SK-N-DZ (cell line): ENCODE data around the gene ANTXR1.

Experiments used
- DNase-seq: peaks from one replicate; pipeline ENCODE4 v3.0.0-alpha.2; 2015; ENCODE audit warnings: low spot score

ANTXR1 gene

GRCh38 chr2:69033461-69034095, 20.6 kb downstream of the ANTXR1 start:
- DNase-seq: no peak

GRCh38 chr2:69034122-69034521, 21.1 kb downstream of the ANTXR1 start:
- no peak for DNase-seq

DNA sequence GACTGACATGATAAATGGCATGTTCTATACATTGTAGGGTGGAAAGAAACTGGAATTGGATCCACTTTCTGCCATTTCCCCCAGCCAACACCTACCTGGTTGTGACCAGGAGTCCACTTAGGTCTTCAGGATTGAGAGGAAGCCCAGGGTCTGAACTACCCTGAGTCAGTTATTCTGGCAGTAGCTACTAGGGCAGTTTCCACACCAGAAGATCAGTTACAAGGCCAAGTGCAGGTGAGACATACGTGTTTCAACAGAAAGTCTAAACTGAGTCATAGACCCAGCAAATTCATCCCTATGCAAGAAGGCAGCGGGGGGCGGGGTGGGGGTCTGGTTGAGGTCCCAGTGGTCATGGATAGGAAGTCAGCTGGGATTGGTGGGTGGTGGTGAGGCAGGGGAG, 21.9 kb downstream of the ANTXR1 start:
- no peak for DNase-seq

- DNase-seq: no peak
Observed at GRCh38 chr2:69036926-69037325, 23.9 kb downstream of the ANTXR1 start.

DNA sequence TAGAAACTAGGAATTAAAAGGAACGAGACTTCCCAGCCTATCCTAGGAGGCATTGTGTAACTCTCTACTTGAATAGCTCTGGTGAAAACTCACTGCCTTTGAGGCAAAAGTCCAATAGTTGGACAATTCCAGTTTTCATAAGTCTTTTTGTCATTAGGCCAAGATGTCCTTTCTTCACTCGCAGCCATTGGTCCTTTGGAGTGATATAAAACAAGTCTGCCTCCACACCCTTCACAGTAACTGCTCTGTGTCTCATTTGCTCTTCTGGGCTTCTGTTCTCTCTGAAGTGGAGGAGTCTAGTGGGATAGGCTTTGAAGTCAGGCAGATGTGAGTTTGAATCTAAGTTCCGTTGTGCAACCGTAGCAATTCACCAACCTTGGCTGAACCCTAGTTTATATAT, 28.2 kb downstream of the ANTXR1 start:
- no peak for DNase-seq

DNA sequence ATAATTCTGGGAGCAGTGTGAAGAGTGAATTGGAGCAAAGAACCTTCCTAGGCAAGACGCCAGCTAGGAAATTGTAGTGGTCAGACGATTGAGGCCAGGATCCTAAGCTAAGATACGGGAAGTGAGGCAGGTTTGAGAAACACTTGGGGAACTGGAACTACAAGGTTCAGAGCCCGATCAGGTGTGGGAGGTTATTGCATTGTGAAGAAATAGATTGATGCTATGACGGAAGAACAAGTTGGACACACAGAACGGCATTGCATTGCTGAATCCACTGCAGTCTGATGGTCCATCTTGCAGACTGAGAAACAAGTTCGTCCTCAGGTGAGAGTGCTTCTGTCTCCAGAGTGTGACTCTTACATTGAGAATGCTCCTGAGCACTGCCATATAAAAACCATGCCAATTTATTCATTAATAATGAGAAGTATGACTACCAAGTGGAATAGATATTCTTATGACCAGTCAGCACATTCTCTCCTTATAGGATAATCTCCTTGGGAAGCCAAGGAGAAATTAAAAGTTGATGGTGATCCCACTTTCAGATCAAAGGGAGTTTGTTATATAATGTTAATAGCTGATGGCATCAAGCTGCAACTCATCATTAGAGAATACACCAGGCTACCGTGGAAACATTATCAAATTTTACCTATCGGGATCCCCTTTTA, 30.9 kb downstream of the ANTXR1 start:
- no peak for DNase-seq

DNA sequence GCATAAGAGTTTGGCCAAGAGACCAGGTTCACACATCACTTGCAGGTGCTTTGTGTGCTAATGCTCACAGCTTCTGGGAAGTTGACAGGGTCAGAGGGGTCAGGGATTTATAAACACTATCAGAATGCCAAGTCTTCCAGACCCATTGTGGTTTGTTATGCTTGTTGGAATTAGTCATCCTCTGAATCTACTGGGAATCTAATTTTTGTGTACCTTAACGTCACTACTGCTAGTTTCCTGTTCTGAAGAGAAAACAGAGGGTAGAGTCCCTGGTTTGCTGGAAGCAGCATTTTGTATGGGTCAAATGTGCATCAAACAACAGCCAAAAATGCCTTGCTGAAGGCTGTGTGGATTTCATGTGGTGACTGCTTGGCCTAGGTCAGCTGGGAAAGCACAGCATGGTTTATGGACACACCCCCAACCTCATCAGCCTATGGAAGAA, 33.3 kb downstream of the ANTXR1 start:
- no peak for DNase-seq

DNA sequence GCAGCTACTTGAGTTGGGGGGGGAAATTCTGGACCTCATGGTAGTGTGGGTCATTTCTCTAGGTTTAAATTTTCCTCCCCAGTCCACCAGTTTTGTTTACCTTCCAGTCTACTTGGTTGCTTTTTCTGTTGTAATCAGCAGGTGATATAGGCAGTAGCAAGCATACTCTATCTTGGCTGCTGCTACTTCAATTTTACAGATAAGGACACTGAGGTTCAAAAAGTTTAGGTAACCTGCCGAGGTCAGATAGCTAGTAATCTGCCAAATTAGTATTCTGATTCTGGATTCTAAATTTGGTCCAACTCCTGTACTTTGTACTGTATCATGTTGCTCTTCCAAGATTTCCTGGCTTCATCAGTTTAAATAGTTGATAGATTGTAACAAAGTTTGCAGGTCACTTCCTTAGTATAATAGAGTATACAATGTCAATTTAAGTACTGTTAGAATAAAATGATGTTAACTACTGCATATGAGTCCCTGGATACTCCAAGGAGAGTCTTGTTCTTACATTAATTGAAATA, 34.7 kb downstream of the ANTXR1 start:
- no peak for DNase-seq

- DNase-seq: no peak
Observed at GRCh38 chr2:69050802-69051201, 37.8 kb downstream of the ANTXR1 start.

DNA sequence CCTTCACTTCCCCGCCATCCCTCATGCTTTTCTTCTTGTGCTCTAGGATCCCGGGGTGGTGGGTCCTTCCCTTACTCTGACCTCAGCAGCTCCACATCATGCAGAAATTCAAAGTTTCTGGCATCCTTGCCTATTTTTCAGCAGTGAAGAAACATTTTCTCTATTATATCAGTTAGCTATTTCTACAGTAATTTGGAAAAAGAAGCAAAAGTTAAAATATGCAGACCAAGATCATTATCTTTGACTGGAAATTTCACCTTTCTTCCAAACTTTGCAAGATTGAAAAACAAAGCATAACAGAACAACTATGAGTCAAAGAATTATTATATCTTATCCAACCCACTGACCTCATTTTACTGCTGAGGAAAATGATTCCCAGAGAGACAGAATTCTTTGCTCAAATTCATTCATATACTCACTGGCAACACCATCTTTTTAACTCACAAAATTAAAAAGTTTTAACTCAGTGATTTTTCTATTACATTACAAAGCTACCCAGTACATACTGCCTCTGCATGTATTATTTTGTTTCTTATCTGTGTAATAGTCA, 40.5 kb downstream of the ANTXR1 start:
- DNase-seq: no peak

DNA sequence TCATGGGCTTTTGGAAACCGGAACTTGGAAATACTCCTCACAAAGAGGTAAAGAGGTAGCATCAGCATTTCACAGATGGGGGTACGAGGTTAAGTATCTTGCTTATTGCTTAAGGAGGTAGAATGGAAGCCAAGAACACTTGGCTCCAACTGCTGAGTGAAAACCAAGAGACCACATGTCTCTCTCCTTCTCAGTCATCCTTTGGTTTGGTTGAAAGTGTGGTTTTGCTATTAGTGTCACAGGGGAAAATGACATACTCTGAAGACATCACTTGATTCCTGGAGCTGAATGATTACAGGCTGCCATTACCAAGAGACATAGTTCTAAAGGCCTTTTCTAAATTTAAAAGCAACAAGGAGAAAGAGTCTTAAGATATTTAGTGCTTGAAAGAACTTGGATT, 41.5 kb downstream of the ANTXR1 start:
- no peak for DNase-seq

GRCh38 chr2:69055688-69056470, 42.9 kb downstream of the ANTXR1 start:
- no peak for DNase-seq

DNA sequence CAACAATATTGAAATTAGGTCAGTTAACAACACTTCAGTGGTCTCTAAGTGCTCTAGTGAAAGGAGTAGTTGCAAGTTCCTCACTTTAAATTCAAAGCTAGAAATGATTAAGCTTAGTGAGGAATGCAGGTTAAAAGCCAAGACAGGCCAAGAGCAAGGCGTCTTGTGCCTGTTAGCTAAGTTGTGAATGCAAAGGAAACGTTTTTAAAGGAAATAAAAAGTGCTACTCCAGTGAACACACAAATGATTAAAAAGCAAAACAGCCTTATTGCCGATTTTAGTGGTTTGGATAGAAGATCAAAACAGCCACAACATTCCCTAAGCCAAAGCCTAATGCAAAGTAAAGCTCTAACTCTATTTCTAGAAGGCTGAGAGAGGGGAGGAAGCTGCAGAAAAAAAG, 44.7 kb downstream of the ANTXR1 start:
- no peak for DNase-seq

- DNase-seq: no peak
Observed at GRCh38 chr2:69059731-69060290, 46.8 kb downstream of the ANTXR1 start.

GRCh38 chr2:69060938-69061501, 48.0 kb downstream of the ANTXR1 start:
- DNase-seq: no peak

- no peak for DNase-seq
Observed at GRCh38 chr2:69061525-69061924, 48.5 kb downstream of the ANTXR1 start.

DNA sequence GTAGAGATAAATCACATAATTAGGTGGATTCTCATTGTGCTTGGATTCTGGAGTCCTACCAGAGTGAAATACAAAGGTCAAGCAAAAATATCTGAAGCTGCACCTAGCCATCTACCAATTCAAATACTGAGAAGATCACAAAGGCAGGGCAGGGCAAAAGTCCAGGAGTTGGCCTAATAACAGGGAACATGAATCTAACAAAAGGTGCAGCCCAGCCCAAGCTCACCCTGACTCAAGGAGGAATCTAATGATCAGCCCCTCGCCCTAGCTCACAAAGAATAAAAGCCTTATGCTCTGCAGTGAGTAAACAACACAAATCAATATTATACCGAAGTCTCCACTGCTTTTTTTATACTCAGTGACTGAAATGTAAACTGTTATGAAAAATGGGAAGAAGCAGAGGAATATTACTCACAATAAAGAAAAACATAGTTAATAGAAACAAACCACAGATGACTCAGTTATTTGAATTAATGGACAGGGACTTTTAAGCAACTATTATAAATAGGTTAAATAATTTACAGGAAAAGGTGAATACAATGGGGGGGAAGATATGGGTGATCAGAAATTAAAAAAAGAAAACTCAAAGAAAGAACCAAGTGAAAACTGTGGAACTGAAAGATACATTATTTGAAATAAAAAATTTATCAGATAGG, 49.5 kb downstream of the ANTXR1 start:
- no peak for DNase-seq

GRCh38 chr2:69065735-69066336, 52.9 kb downstream of the ANTXR1 start:
- DNase-seq: no peak

DNA sequence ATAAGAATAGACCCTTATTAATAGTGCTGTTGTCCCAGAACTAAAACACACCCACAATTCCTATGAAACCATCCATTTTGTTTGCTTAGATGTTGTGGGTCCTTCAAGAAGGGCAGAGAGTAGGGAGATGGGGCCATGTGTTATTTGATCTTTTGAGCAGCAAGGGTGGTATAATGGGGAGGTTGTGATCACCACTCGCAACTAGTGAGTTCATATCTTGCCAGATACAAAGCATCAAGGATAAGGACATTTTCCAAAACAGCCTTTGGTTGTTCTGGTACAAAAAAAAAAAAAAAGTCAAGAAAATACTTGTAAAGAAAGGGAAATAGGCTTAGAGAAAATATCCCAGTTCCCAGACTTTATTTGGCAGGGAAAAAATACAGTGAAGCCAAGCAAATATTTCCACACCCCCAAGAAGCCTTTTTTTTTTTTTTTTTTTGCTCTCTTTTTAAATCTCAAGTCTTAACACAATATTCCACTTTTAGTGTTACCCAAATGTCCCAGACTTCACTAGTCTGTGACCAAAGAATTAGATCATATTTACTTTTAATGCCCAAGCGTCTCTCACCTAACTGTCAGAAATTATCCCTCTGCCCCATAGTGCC, 54.1 kb downstream of the ANTXR1 start:
- DNase-seq: no peak

GRCh38 chr2:69067866-69068265, 54.9 kb downstream of the ANTXR1 start:
- no peak for DNase-seq
